Transverse colon (tissue), 4 donors: Measurements from ENCODE around the gene MS4A15.

Experiments
- CTCF ChIP-seq, 5 experiments: fragments of 200-600 bp in 3 of 5; fragments of 450-650 bp in 2 of 5; sonication (generic) in 3 of 5; IDR thresholded peaks; 1 replicate in 2 of 5; 2 replicates in 3 of 5; pipeline ENCODE4 v1.5.1; 2016 to 2017; ENCODE audit warnings: antibody characterized with exemption in 5 of 5, inconsistent platforms in 3 of 5, mild to moderate bottlenecking in 2 of 5, moderate library complexity in 1 of 5
- EP300 ChIP-seq: sonication (generic); formaldehyde crosslinking; IDR thresholded peaks from one replicate; pipeline ENCODE4 v1.6.1; 2017; ENCODE audit warnings: antibody characterized with exemption, low read depth
- POLR2A ChIP-seq: fragments of 450-650 bp; IDR thresholded peaks from one replicate; pipeline ENCODE4 v1.6.1; 2016; ENCODE audit warnings: antibody characterized with exemption, mild to moderate bottlenecking, moderate library complexity
- POLR2AphosphoS5 ChIP-seq, 3 donors: sonication (generic); formaldehyde crosslinking; IDR thresholded peaks; one replicate each; pipeline ENCODE4 v1.6.1; 2016; ENCODE audit warnings: antibody characterized with exemption in 3 of 3

- no peak for TF ChIP-seq CTCF (IDR thresholded peaks at IDR 0.05)
- no peak for TF ChIP-seq POLR2A
- TF ChIP-seq EP300, result no peak
- TF ChIP-seq POLR2AphosphoS5 (IDR thresholded peaks at IDR 0.05), result no peak
Measured at GRCh38 chr11:60774726-60775125, 18.1 kb downstream of the MS4A15 start.
